ENCODE measurements around the gene HLTF.

Gene HLTF

DNA sequence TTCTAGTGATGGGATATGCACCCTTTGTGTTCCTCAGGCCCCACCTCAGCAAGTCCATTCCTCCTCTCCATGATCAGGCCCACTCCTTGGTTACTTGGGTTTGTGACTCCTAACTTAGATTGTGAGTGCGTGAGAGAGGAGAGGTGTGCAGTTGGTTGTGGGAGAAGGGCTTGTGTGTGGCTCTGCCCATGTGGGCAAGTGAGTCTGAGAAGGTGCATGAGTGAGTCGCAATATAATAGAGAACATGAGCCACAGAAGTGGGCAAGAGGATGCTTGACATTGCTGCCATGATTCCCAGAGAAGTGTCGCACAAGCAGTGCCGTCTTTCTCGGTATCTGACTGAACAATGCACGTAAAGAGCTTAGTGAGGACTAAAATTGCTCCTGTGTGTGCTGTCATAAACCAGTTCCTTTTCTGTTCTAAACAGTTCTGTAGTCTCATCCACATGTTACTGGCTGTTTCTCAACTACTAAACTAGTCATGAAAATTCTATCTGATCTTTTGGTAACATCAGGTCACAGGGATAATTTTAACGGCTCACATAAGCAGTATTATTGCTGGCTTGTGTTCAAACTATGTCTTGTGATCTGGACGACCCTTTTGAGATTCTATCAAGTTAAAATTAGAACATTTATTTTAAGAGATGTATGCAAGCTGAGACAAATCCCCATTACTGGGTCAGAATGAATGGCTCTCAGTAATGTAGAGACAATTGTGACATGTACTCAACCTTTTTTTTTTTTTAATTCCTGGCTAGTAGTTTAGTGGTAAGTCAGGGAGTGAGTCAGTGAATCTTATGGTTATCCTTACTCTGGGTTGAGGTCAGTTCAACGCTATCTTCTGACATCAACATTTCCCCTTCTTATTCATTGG, 69.4 kb downstream of the HLTF start:
- H3K79me2 ChIP-seq (ENCODE audit: insufficient read depth, low read depth): peaks cover 47% of the 10 kb centered on the region
- H3K27me3 ChIP-seq (ENCODE audit: insufficient read depth, low read depth): no peaks in the 10 kb centered on the region
- no peak overlapping the region for H3K4me2 ChIP-seq
- H2AFZ ChIP-seq (ENCODE audit: low read depth): no peak overlapping the region
- H3K27ac ChIP-seq: no peak overlapping the region; the same call in 1 of the 2 replicates
- H3K4me1 ChIP-seq (ENCODE audit: low read depth, poor library complexity, severe bottlenecking): peaks cover 49% of the 10 kb centered on the region
- H3K4me3 ChIP-seq (IDR thresholded peaks at IDR 0.05; ENCODE audit: insufficient read depth, low read depth, low read length): no peak overlapping the region
- H3K36me3 ChIP-seq (ENCODE audit: insufficient read depth): peaks cover 35% of the 10 kb centered on the region
- H4K20me1 ChIP-seq (ENCODE audit: insufficient read depth): 0 out of 2 replicates have a peak, but pooled peaks cover 3% of the 10 kb centered on the region
- no peak for TF ChIP-seq CTCF (conservative IDR thresholded peaks at IDR 0.05; ENCODE audit: low read depth, low read length)
- no peak overlapping the region for H3K9ac ChIP-seq

DNA sequence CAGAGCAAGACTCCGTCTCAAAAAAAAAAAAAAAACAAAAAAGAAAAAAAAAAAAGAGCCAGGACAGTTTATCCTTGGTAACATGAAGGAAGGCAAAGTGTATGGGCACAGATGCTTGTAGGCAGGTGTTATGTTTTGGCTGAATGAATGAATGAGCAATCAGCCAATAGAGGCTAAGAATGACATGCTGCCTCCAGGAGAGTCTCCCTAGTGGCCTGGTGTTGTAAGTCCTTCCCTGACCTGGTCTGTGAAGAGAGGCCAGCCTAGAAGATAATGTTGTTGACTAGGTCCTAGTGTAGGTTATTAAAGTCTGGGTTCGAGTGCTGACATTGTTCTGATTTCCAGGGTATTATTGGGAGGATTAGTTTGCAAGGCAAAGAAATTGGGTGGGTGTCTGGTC, 70.1 kb downstream of the HLTF start:
- H3K4me1 ChIP-seq (ENCODE audit: low read depth, poor library complexity, severe bottlenecking): peaks cover 56% of the 10 kb centered on the region
- no peak overlapping the region for H2AFZ ChIP-seq (ENCODE audit: low read depth)
- TF ChIP-seq CTCF (conservative IDR thresholded peaks at IDR 0.05; ENCODE audit: low read depth, low read length): no peak
- no peak overlapping the region for H3K4me3 ChIP-seq (IDR thresholded peaks at IDR 0.05; ENCODE audit: insufficient read depth, low read depth, low read length)
- no peak overlapping the region for H3K9ac ChIP-seq
- no peaks in the 10 kb centered on the region for H3K27me3 ChIP-seq (ENCODE audit: insufficient read depth, low read depth)
- peaks cover 37% of the 10 kb centered on the region for H3K36me3 ChIP-seq (ENCODE audit: insufficient read depth)
- H3K27ac ChIP-seq: no peak overlapping the region; the same call in 1 of the 2 replicates
- H4K20me1 ChIP-seq (ENCODE audit: insufficient read depth): 0 out of 2 replicates have a peak, but pooled peaks cover 3% of the 10 kb centered on the region
- H3K79me2 ChIP-seq (ENCODE audit: insufficient read depth, low read depth): peaks cover 53% of the 10 kb centered on the region
- H3K4me2 ChIP-seq: no peak overlapping the region

- no peak overlapping the region for H2AFZ ChIP-seq (ENCODE audit: low read depth)
- TF ChIP-seq CTCF (conservative IDR thresholded peaks at IDR 0.05; ENCODE audit: low read depth, low read length): no peak
These were observed 70.9 kb downstream of the HLTF start for GRCh38 chr3:149015393-149015792.

DNA sequence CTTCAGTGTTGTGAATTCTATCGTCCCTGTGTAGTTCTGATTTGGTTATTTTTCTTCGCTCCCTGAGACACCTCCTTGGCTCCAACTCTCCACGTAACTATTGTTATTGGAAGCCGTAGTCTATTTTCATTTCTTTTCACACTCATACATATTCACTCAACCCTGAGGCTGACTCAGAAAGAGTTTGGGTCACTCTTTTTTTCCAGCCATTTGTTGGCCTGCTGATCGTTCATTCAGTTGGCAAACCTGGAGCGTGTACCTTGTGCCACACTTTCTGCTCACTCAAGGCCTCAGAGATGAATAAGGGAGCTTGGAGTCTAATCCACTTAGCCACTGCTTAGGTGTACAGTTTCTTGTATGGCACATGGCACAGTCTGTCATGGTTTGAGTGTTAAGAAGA, 72.6 kb downstream of the HLTF start:
- H2AFZ ChIP-seq (ENCODE audit: low read depth): no peak overlapping the region
- H3K4me2 ChIP-seq: no peak overlapping the region
- peaks cover 48% of the 10 kb centered on the region for H3K36me3 ChIP-seq (ENCODE audit: insufficient read depth)
- H3K79me2 ChIP-seq (ENCODE audit: insufficient read depth, low read depth): peaks cover 70% of the 10 kb centered on the region
- H3K4me1 ChIP-seq (ENCODE audit: low read depth, poor library complexity, severe bottlenecking): peaks cover 63% of the 10 kb centered on the region
- no peak overlapping the region; the same call in 1 of the 2 replicates for H3K27ac ChIP-seq
- no peak overlapping the region for H3K9ac ChIP-seq
- H3K27me3 ChIP-seq (ENCODE audit: insufficient read depth, low read depth): no peaks in the 10 kb centered on the region
- H4K20me1 ChIP-seq (ENCODE audit: insufficient read depth): 0 out of 2 replicates have a peak, but pooled peaks cover 3% of the 10 kb centered on the region
- TF ChIP-seq CTCF (conservative IDR thresholded peaks at IDR 0.05; ENCODE audit: low read depth, low read length): no peak
- H3K4me3 ChIP-seq (IDR thresholded peaks at IDR 0.05; ENCODE audit: insufficient read depth, low read depth, low read length): no peak overlapping the region

More at GRCh38 chr3:149015393-149015792, 70.9 kb downstream of the HLTF start:
- Histone ChIP-seq H3K27ac (no peak overlapping the region), H3K4me1 (ENCODE audit: low read depth, poor library complexity, severe bottlenecking) (peaks cover 61% of the 10 kb centered on the region), H3K27me3 (ENCODE audit: insufficient read depth, low read depth) (no peaks in the 10 kb centered on the region), H3K4me2 (no peak overlapping the region), H3K4me3 (IDR thresholded peaks at IDR 0.05; ENCODE audit: insufficient read depth, low read depth, low read length) (no peak overlapping the region), H3K79me2 (ENCODE audit: insufficient read depth, low read depth) (peaks cover 62% of the 10 kb centered on the region), H4K20me1 (ENCODE audit: insufficient read depth) (0 out of 2 replicates have a peak, but pooled peaks cover 3% of the 10 kb centered on the region), H3K9ac (no peak overlapping the region), H3K36me3 (ENCODE audit: insufficient read depth) (peaks cover 41% of the 10 kb centered on the region)
